ENCODE results near the gene AKAP8.
"Not testable (repeated sequence)": the region's sequence is repeated elsewhere in the genome, so short reads cannot be mapped to it uniquely, and the experiment has no call there.

Gene AKAP8

GRCh38 chr19:15398501-15399233, 19.1 kb upstream of the AKAP8 start:
- Histone ChIP-seq H3K36me3 (ENCODE audit: insufficient read depth, low read length) (peaks cover 13% of the 10 kb centered on the region), H3K9ac (ENCODE audit: low read depth, low read length) (no peak overlapping the region)

GRCh38 chr19:15397782-15398181, 18.2 kb upstream of the AKAP8 start:
- Histone ChIP-seq H3K36me3 (ENCODE audit: insufficient read depth, low read length) (peaks cover 13% of the 10 kb centered on the region), H3K4me1 (ENCODE audit: insufficient read depth, low read length) (no peaks in the 10 kb centered on the region), H3K9ac (ENCODE audit: low read depth, low read length) (no peak overlapping the region), H3K9me3 (ENCODE audit: control insufficient read depth, insufficient read depth, low read length) (no peaks in the 10 kb centered on the region)

More at GRCh38 chr19:15398501-15399233, 19.1 kb upstream of the AKAP8 start:
- Histone ChIP-seq H3K9me3 (ENCODE audit: control insufficient read depth, insufficient read depth, low read length) (no peaks in the 10 kb centered on the region), H3K4me1 (ENCODE audit: insufficient read depth, low read length) (no peaks in the 10 kb centered on the region)

- peaks cover 13% of the 10 kb centered on the region for H3K36me3 ChIP-seq (ENCODE audit: insufficient read depth, low read length)
- H3K4me1 ChIP-seq (ENCODE audit: insufficient read depth, low read length): no peaks in the 10 kb centered on the region
- no peak overlapping the region for H3K9ac ChIP-seq (ENCODE audit: low read depth, low read length)
- H3K9me3 ChIP-seq (ENCODE audit: control insufficient read depth, insufficient read depth, low read length): no peaks in the 10 kb centered on the region
Observed at GRCh38 chr19:15397236-15397635, 17.6 kb upstream of the AKAP8 start.

GRCh38 chr19:15396436-15396835, 16.8 kb upstream of the AKAP8 start:
- no peaks in the 10 kb centered on the region for H3K9me3 ChIP-seq (ENCODE audit: control insufficient read depth, insufficient read depth, low read length)
- H3K36me3 ChIP-seq (ENCODE audit: insufficient read depth, low read length): peaks cover 13% of the 10 kb centered on the region
- H3K4me1 ChIP-seq (ENCODE audit: insufficient read depth, low read length): no peaks in the 10 kb centered on the region
- no peak overlapping the region for H3K9ac ChIP-seq (ENCODE audit: low read depth, low read length)

GRCh38 chr19:15395251-15395650, 15.7 kb upstream of the AKAP8 start:
- H3K36me3 ChIP-seq (ENCODE audit: insufficient read depth, low read length): peaks cover 13% of the 10 kb centered on the region
- H3K4me1 ChIP-seq (ENCODE audit: insufficient read depth, low read length); H3K9me3 ChIP-seq (ENCODE audit: control insufficient read depth, insufficient read depth, low read length); H3K9ac ChIP-seq (ENCODE audit: low read depth, low read length): not testable (repeated sequence)

- Histone ChIP-seq H3K9ac (ENCODE audit: low read depth, low read length) (no peak overlapping the region), H3K36me3 (ENCODE audit: insufficient read depth, low read length) (peaks cover 13% of the 10 kb centered on the region), H3K9me3 (ENCODE audit: control insufficient read depth, insufficient read depth, low read length) (no peaks in the 10 kb centered on the region), H3K4me1 (ENCODE audit: insufficient read depth, low read length) (no peaks in the 10 kb centered on the region)
Observed at GRCh38 chr19:15394426-15394825, 14.8 kb upstream of the AKAP8 start.

GRCh38 chr19:15393963-15394362, 14.4 kb upstream of the AKAP8 start:
- H3K36me3 ChIP-seq (ENCODE audit: insufficient read depth, low read length): peaks cover 13% of the 10 kb centered on the region
- no peaks in the 10 kb centered on the region for H3K9me3 ChIP-seq (ENCODE audit: control insufficient read depth, insufficient read depth, low read length)
- H3K9ac ChIP-seq (ENCODE audit: low read depth, low read length): no peak overlapping the region
- H3K4me1 ChIP-seq (ENCODE audit: insufficient read depth, low read length): no peaks in the 10 kb centered on the region

GRCh38 chr19:15390814-15391213, 11.2 kb upstream of the AKAP8 start:
- no peaks in the 10 kb centered on the region for H3K9me3 ChIP-seq (ENCODE audit: control insufficient read depth, insufficient read depth, low read length)

GRCh38 chr19:15381864-15382263, 2.3 kb upstream of the AKAP8 start:
- no peaks in the 10 kb centered on the region for H3K9me3 ChIP-seq (ENCODE audit: control insufficient read depth, insufficient read depth, low read length)
- no peak overlapping the region for H3K9ac ChIP-seq (ENCODE audit: low read depth, low read length)
- peaks cover 12% of the 10 kb centered on the region for H3K4me1 ChIP-seq (ENCODE audit: insufficient read depth, low read length)
- H3K36me3 ChIP-seq (ENCODE audit: insufficient read depth, low read length): peaks cover under 1% of the 10 kb centered on the region; the same call in 1 of the 2 replicates

More at GRCh38 chr19:15390814-15391213, 11.2 kb upstream of the AKAP8 start:
- no peak overlapping the region for H3K9ac ChIP-seq (ENCODE audit: low read depth, low read length)
- peaks cover 3% of the 10 kb centered on the region; the same call in 1 of the 2 replicates for H3K36me3 ChIP-seq (ENCODE audit: insufficient read depth, low read length)
- no peaks in the 10 kb centered on the region for H3K4me1 ChIP-seq (ENCODE audit: insufficient read depth, low read length)

- peaks cover 12% of the 10 kb centered on the region for H3K4me1 ChIP-seq (ENCODE audit: insufficient read depth, low read length)
- H3K9ac ChIP-seq (ENCODE audit: low read depth, low read length): peak overlapping the region; percentile 76; the same call in 1 of the 2 replicates
- no peaks in the 10 kb centered on the region for H3K9me3 ChIP-seq (ENCODE audit: control insufficient read depth, insufficient read depth, low read length)
- H3K36me3 ChIP-seq (ENCODE audit: insufficient read depth, low read length): no peaks in the 10 kb centered on the region; the same call in 1 of the 2 replicates
Observed at GRCh38 chr19:15381429-15381828, 1.8 kb upstream of the AKAP8 start.

GRCh38 chr19:15379999-15380647, 536 bp upstream of the AKAP8 start:
- H3K9ac ChIP-seq (ENCODE audit: low read depth, low read length): peak overlapping the region; percentile 76
- H3K4me1 ChIP-seq (ENCODE audit: insufficient read depth, low read length): peaks cover 12% of the 10 kb centered on the region
- no peaks in the 10 kb centered on the region for H3K9me3 ChIP-seq (ENCODE audit: control insufficient read depth, insufficient read depth, low read length)
- no peaks in the 10 kb centered on the region; the same call in 1 of the 2 replicates for H3K36me3 ChIP-seq (ENCODE audit: insufficient read depth, low read length)

- Histone ChIP-seq H3K36me3 (ENCODE audit: insufficient read depth, low read length) (no peaks in the 10 kb centered on the region; the same call in 1 of the 2 replicates), H3K9ac (ENCODE audit: low read depth, low read length) (peak overlapping the region; percentile 99), H3K9me3 (ENCODE audit: control insufficient read depth, insufficient read depth, low read length) (no peaks in the 10 kb centered on the region), H3K4me1 (ENCODE audit: insufficient read depth, low read length) (peaks cover 12% of the 10 kb centered on the region)
Observed at GRCh38 chr19:15378534-15379082, 979 bp downstream of the AKAP8 start.

- peaks cover 3% of the 10 kb centered on the region; the same call in 1 of the 2 replicates for H3K4me1 ChIP-seq (ENCODE audit: insufficient read depth, low read length)
- H3K9me3 ChIP-seq (ENCODE audit: control insufficient read depth, insufficient read depth, low read length): no peaks in the 10 kb centered on the region
- H3K9ac ChIP-seq (ENCODE audit: low read depth, low read length): no peak overlapping the region
- H3K36me3 ChIP-seq (ENCODE audit: insufficient read depth, low read length): peaks cover 11% of the 10 kb centered on the region
Observed at GRCh38 chr19:15374796-15375440, 4.7 kb downstream of the AKAP8 start.

- Histone ChIP-seq H3K4me1 (ENCODE audit: insufficient read depth, low read length) (peaks cover 3% of the 10 kb centered on the region; the same call in 1 of the 2 replicates), H3K9me3 (ENCODE audit: control insufficient read depth, insufficient read depth, low read length) (no peaks in the 10 kb centered on the region), H3K36me3 (ENCODE audit: insufficient read depth, low read length) (peaks cover 11% of the 10 kb centered on the region), H3K9ac (ENCODE audit: low read depth, low read length) (no peak overlapping the region)
Observed at GRCh38 chr19:15374105-15374651, 5.4 kb downstream of the AKAP8 start.

Measured in ES-I3 (cell line).